Measurements from ENCODE around the gene CCDC141. TPM values are rescaled to one million over a fixed set of nuclear protein-coding genes. Genes with fewer than 3 reads are reported as not detected.

CCDC141 gene
- total RNA-seq, 5 donors from 2014 or later (not counting 1 experiment from before 2014, with no cell fraction given): 13.2 to 44.8 (median 16.8) TPM

GRCh38 chr2:178860551-178860950 lies 189.4 kb downstream of the CCDC141 start:
- no peak overlapping the region for H3K4me3 Mint-ChIP-seq
- no CpG with 5 or more reads among the region's 3 CpGs for WGBS (ENCODE audit: insufficient coverage)
- ChIA-PET CTCF (interaction anchor here in 1 of 2 donors (0.9 kb wide), 1 partner anchor 38 kb away, joined by 4 read pairs; no protein-coding TSS in a partner anchor), POLR2A (no interaction called here)
- no peak overlapping the region for H3K27ac Mint-ChIP-seq
- Histone ChIP-seq H3K27me3 (replicated peaks in 1 of 2; ENCODE audit: control insufficient read depth in 2 of 2, extremely low read depth in 1 of 2, insufficient read depth in 2 of 2, low read length in 1 of 2) (no peaks in the 10 kb centered on the region), H3K27ac (ENCODE audit: low read length) (no peak overlapping the region), H3K9me3 (no peaks in the 10 kb centered on the region), H3K4me1 (ENCODE audit: control insufficient read depth in 1 of 2, extremely low read depth in 1 of 2, insufficient read depth in 2 of 2, low read length in 2 of 2) (no peaks in the 10 kb centered on the region), H3K36me3 (ENCODE audit: control insufficient read depth in 2 of 2, extremely low read depth in 1 of 2, insufficient read depth in 1 of 2, low read length in 1 of 2) (peaks cover 0 to 8% of the 10 kb centered on the region in 2 donors), H3K4me3 (ENCODE audit: control insufficient read depth in 1 of 2, extremely low read depth in 1 of 2, low read length in 1 of 2) (no peak overlapping the region)
- H3K9me3 Mint-ChIP-seq: no peaks in the 10 kb centered on the region
- ATAC-seq (replicated peaks in 1 of 4) (no peak), DNase-seq (no peak)
- no peaks in the 10 kb centered on the region for H3K27me3 Mint-ChIP-seq
- H3K36me3 Mint-ChIP-seq: peaks cover 24% of the 10 kb centered on the region
- H3K4me1 Mint-ChIP-seq: no peaks in the 10 kb centered on the region

- DNase-seq: no peak
- Histone ChIP-seq H3K4me3 (ENCODE audit: control insufficient read depth in 1 of 2, extremely low read depth in 1 of 2, low read length in 1 of 2) (no peak overlapping the region), H3K4me1 (ENCODE audit: control insufficient read depth in 1 of 2, extremely low read depth in 1 of 2, insufficient read depth in 2 of 2, low read length in 2 of 2) (no peaks in the 10 kb centered on the region), H3K27ac (ENCODE audit: low read length) (no peak overlapping the region), H3K27me3 (replicated peaks in 1 of 2; ENCODE audit: control insufficient read depth in 2 of 2, extremely low read depth in 1 of 2, insufficient read depth in 2 of 2, low read length in 1 of 2) (no peaks in the 10 kb centered on the region), H3K36me3 (ENCODE audit: control insufficient read depth in 2 of 2, extremely low read depth in 1 of 2, insufficient read depth in 1 of 2, low read length in 1 of 2) (peaks cover 0 to under 1% of the 10 kb centered on the region in 2 donors), H3K9me3 (no peaks in the 10 kb centered on the region)
- no peaks in the 10 kb centered on the region for H3K4me1 Mint-ChIP-seq
- H3K27me3 Mint-ChIP-seq: no peaks in the 10 kb centered on the region
- POLR2A ChIA-PET: no interaction called here
- no peak overlapping the region for H3K27ac Mint-ChIP-seq
- peaks cover 20% of the 10 kb centered on the region for H3K36me3 Mint-ChIP-seq
- ATAC-seq (replicated peaks in 1 of 4): no peak
- no peaks in the 10 kb centered on the region for H3K9me3 Mint-ChIP-seq
- no peak overlapping the region for H3K4me3 Mint-ChIP-seq
- CTCF ChIA-PET: interaction anchor here in 1 of 2 donors (0.9 kb wide), 1 partner anchor 39 kb away, joined by 4 read pairs; no protein-coding TSS in a partner anchor
- 68% methylated on average over 2 of the region's 2 CpGs for WGBS (ENCODE audit: insufficient coverage)
Observed at GRCh38 chr2:178859730-178860129, 190.2 kb downstream of the CCDC141 start.

GRCh38 chr2:178858896-178859625 lies 190.9 kb downstream of the CCDC141 start:
- H3K9me3 Mint-ChIP-seq: no peaks in the 10 kb centered on the region
- DNase-seq (no peak), ATAC-seq (replicated peaks in 1 of 4) (no peak)
- H3K4me3 ChIP-seq (ENCODE audit: control insufficient read depth in 1 of 2, extremely low read depth in 1 of 2, low read length in 1 of 2): no peak overlapping the region
- H3K27ac ChIP-seq (ENCODE audit: low read length): no peak overlapping the region
- H3K9me3 ChIP-seq: no peaks in the 10 kb centered on the region
- no peak overlapping the region for H3K27ac Mint-ChIP-seq
- no peak overlapping the region for H3K4me3 Mint-ChIP-seq
- H3K4me1 Mint-ChIP-seq: no peaks in the 10 kb centered on the region
- ChIA-PET POLR2A (no interaction called here), CTCF (no interaction called here)
- H3K4me1 ChIP-seq (ENCODE audit: control insufficient read depth in 1 of 2, extremely low read depth in 1 of 2, insufficient read depth in 2 of 2, low read length in 2 of 2): no peaks in the 10 kb centered on the region
- H3K36me3 ChIP-seq (ENCODE audit: control insufficient read depth in 2 of 2, extremely low read depth in 1 of 2, insufficient read depth in 1 of 2, low read length in 1 of 2): peaks cover 0 to 4% of the 10 kb centered on the region in 2 donors
- no peaks in the 10 kb centered on the region for H3K27me3 ChIP-seq (replicated peaks in 1 of 2; ENCODE audit: control insufficient read depth in 2 of 2, extremely low read depth in 1 of 2, insufficient read depth in 2 of 2, low read length in 1 of 2)
- no peaks in the 10 kb centered on the region for H3K27me3 Mint-ChIP-seq
- H3K36me3 Mint-ChIP-seq: peaks cover 13% of the 10 kb centered on the region
- WGBS (ENCODE audit: insufficient coverage): 40% methylated on average over 1 of the region's 4 CpGs

GRCh38 chr2:178855151-178855550 lies 194.8 kb downstream of the CCDC141 start:
- Mint-ChIP-seq H3K27ac (no peak overlapping the region), H3K27me3 (no peaks in the 10 kb centered on the region), H3K9me3 (no peaks in the 10 kb centered on the region), H3K36me3 (peaks cover 14% of the 10 kb centered on the region), H3K4me1 (no peaks in the 10 kb centered on the region), H3K4me3 (no peak overlapping the region)
- Histone ChIP-seq H3K9me3 (no peaks in the 10 kb centered on the region), H3K4me3 (ENCODE audit: control insufficient read depth in 1 of 2, extremely low read depth in 1 of 2, low read length in 1 of 2) (no peak overlapping the region), H3K27ac (ENCODE audit: low read length) (no peak overlapping the region), H3K27me3 (replicated peaks in 1 of 2; ENCODE audit: control insufficient read depth in 2 of 2, extremely low read depth in 1 of 2, insufficient read depth in 2 of 2, low read length in 1 of 2) (no peaks in the 10 kb centered on the region), H3K36me3 (ENCODE audit: control insufficient read depth in 2 of 2, extremely low read depth in 1 of 2, insufficient read depth in 1 of 2, low read length in 1 of 2) (peaks cover 4 to 8% of the 10 kb centered on the region in 2 donors), H3K4me1 (ENCODE audit: control insufficient read depth in 1 of 2, extremely low read depth in 1 of 2, insufficient read depth in 2 of 2, low read length in 2 of 2) (no peaks in the 10 kb centered on the region)
- no peak for ATAC-seq (replicated peaks in 1 of 4)
- no peak for DNase-seq
- ChIA-PET POLR2A (no interaction called here), CTCF (no interaction called here)

GRCh38 chr2:178848335-178848734 lies 201.6 kb downstream of the CCDC141 start:
- POLR2A ChIA-PET: no interaction called here
- ATAC-seq (replicated peaks in 1 of 4): no peak

GRCh38 chr2:178846458-178846802 lies 203.5 kb downstream of the CCDC141 start:
- H3K9me3 ChIP-seq: no peaks in the 10 kb centered on the region
- 80% methylated on average over 1 of the region's 2 CpGs for WGBS (ENCODE audit: insufficient coverage)
- peaks cover 37% of the 10 kb centered on the region for H3K36me3 Mint-ChIP-seq
- ChIA-PET POLR2A (no interaction called here), CTCF (no interaction called here)
- no peaks in the 10 kb centered on the region for H3K27me3 ChIP-seq (replicated peaks in 1 of 2; ENCODE audit: control insufficient read depth in 2 of 2, extremely low read depth in 1 of 2, insufficient read depth in 2 of 2, low read length in 1 of 2)
- no peaks in the 10 kb centered on the region for H3K4me1 Mint-ChIP-seq
- no peaks in the 10 kb centered on the region for H3K4me1 ChIP-seq (ENCODE audit: control insufficient read depth in 1 of 2, extremely low read depth in 1 of 2, insufficient read depth in 2 of 2, low read length in 2 of 2)
- no peak for ATAC-seq (replicated peaks in 1 of 4)
- no peak overlapping the region for H3K27ac ChIP-seq (ENCODE audit: low read length)
- no peak overlapping the region for H3K4me3 ChIP-seq (ENCODE audit: control insufficient read depth in 1 of 2, extremely low read depth in 1 of 2, low read length in 1 of 2)
- no peaks in the 10 kb centered on the region for H3K9me3 Mint-ChIP-seq
- H3K4me3 Mint-ChIP-seq: no peak overlapping the region
- DNase-seq: no peak
- no peaks in the 10 kb centered on the region for H3K27me3 Mint-ChIP-seq
- H3K36me3 ChIP-seq (ENCODE audit: control insufficient read depth in 2 of 2, extremely low read depth in 1 of 2, insufficient read depth in 1 of 2, low read length in 1 of 2): peaks cover 2 to 13% of the 10 kb centered on the region in 2 donors
- no peak overlapping the region for H3K27ac Mint-ChIP-seq

More at GRCh38 chr2:178848335-178848734, 201.6 kb downstream of the CCDC141 start:
- CTCF ChIA-PET: interaction anchor here in 1 of 2 donors (0.5 kb wide), 1 partner anchor 43 kb away, joined by 6 read pairs; no protein-coding TSS in a partner anchor
- no peak overlapping the region for H3K27ac ChIP-seq (ENCODE audit: low read length)
- no peaks in the 10 kb centered on the region for H3K27me3 ChIP-seq (replicated peaks in 1 of 2; ENCODE audit: control insufficient read depth in 2 of 2, extremely low read depth in 1 of 2, insufficient read depth in 2 of 2, low read length in 1 of 2)
- H3K27me3 Mint-ChIP-seq: no peaks in the 10 kb centered on the region
- H3K4me3 ChIP-seq (ENCODE audit: control insufficient read depth in 1 of 2, extremely low read depth in 1 of 2, low read length in 1 of 2): no peak overlapping the region
- H3K27ac Mint-ChIP-seq: no peak overlapping the region
- H3K4me3 Mint-ChIP-seq: no peak overlapping the region
- peaks cover 41% of the 10 kb centered on the region for H3K36me3 Mint-ChIP-seq
- no peaks in the 10 kb centered on the region for H3K4me1 ChIP-seq (ENCODE audit: control insufficient read depth in 1 of 2, extremely low read depth in 1 of 2, insufficient read depth in 2 of 2, low read length in 2 of 2)
- no peaks in the 10 kb centered on the region for H3K9me3 ChIP-seq
- H3K4me1 Mint-ChIP-seq: no peaks in the 10 kb centered on the region
- WGBS (ENCODE audit: insufficient coverage): 93% methylated on average over 5 of the region's 5 CpGs
- H3K9me3 Mint-ChIP-seq: no peaks in the 10 kb centered on the region
- DNase-seq: no peak
- peaks cover 8 to 13% of the 10 kb centered on the region in 2 donors for H3K36me3 ChIP-seq (ENCODE audit: control insufficient read depth in 2 of 2, extremely low read depth in 1 of 2, insufficient read depth in 1 of 2, low read length in 1 of 2)
